Myocyte (in vitro differentiated cells): Measurements from ENCODE around the gene CDKL5. TPM values are rescaled to one million over a fixed set of nuclear protein-coding genes. Genes with fewer than 3 reads are reported as not detected.

ENCODE experiments used
- DNase-seq: peaks from one replicate; pipeline ENCODE4 v3.0.0-alpha.2; 2012; ENCODE audit warnings: low read depth
- total RNA-seq: library from RNA; depleted of rRNA; stranded (reverse); fragments of >200 nt; gene quantifications from 2 replicates; pipeline ENCODE4 v1.2.3, GENCODE V29; 2014

Gene CDKL5
- total RNA-seq, 1 donor from 2014 or later = 5.0 TPM

- no peak for DNase-seq
Measured at GRCh38 chrX:18691431-18691830, 266.0 kb downstream of the CDKL5 start.

- DNase-seq = no peak
Measured at GRCh38 chrX:18692541-18692940, 267.1 kb downstream of the CDKL5 start.

- no peak for DNase-seq
Measured at GRCh38 chrX:18696653-18697052, 271.2 kb downstream of the CDKL5 start.

- peak; percentile 18 for DNase-seq
Measured at GRCh38 chrX:18698737-18699650, 273.6 kb downstream of the CDKL5 start.

DNA sequence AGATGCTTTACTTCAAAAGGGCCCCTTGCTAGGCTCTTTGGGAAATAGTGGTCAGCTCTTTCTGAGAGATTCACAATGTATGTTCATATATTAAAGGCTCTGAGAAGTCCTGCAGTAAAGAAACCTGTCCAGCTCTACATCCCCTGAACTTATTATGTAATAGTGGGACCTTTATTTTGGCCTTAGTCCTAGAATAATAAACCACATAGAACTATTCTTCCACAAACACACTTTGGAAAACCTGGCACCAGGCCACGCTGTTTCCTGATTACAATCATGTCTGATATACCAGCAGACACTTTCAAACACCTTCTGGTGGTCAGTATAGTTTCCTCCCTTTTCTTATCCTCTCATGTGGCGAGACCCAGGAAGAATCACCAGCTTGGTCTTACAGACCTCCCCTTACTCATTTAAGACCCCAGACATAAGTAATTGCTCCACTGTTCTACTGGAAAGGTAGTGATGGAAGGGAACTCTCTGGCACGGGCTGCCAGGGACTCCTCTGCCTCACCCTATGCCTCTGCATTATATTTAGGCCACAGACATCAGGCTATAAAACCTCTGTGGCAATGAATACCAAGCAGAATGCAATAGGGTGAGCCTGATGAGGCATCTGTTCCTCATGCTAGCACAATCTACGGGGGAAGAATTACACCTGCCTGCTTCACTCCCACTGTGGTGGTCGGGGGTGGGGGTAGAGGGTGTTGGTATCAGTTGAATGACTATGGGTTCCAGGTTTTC lies 276.4 kb downstream of the CDKL5 start:
- peak; percentile 51 for DNase-seq

DNA sequence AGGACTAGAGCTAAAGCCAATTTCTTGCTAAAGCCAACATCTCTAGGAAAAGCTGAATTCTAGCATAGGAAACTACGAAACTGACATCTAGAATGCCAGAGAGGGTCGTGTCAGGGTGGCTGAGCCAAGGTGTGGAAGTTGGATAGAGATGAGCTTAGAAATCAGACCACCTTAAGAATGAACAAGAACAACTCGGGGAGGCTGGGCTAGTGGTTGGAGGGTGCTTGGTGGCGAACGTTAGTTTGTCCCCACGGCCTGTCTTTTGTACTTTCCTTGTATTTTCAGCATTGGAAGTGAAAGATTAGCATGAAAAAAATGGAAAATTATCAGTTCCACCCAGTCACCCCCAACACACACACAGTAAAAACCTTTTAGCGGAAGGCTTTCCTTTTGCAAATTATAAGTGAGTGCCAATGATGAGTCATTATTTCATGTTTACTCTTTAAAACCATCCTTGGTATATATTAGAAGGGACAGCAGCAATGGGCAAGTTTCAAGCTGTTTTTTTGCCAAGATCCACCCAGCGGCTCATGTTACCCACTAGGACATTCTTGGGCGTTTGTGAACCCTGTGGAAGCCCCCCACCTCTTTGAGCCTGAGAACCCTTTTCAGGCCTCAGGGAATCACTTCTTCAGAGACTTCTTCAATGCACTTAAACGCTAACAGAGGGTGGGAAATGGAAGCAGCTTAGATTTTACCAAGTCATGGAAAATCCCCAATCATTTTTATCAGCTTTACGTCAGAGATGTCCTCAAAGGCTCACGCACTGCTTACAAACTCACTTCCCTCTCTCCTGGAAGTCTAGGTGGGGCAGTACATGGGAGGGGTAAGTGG lies 277.2 kb downstream of the CDKL5 start:
- DNase-seq = peak; percentile 20

Other genes with a start within 250 kb of the CDKL5 start
- gene BEND2, start 204.7 kb upstream of the CDKL5 start, total RNA-seq = not detected in 2 replicates
- gene SCML2, start 70.9 kb upstream of the CDKL5 start, total RNA-seq = 1.3 and 1.4 TPM in 2 replicates
- not detected in 2 replicates for gene RS1, start 246.5 kb downstream of the CDKL5 start, total RNA-seq